ENCODE measurements around the gene TBC1D22A.

DNA sequence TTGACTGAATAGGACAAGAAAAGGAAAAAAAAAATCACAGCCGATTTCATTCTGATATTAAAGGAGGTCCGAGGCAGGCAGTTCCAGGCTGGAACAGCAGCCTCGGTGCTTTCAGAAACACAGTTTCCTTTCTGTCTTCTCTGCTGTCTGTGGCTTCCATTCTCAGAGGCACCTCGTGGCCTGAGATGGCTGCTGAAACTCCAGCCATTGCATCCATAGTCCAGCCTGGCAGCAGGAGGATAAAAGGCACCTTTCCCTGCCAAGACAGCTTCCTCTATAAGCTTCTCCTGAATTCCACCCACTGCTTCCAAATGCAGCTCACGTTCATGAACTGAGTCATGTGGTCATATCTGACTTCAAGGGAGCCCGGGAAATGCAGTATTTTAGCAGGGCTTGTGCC, 390.5 kb downstream of the TBC1D22A start:
- TF ChIP-seq CTCF (IDR thresholded peaks at IDR 0.05) = no peak
- no peak for TF ChIP-seq EP300 (IDR thresholded peaks at IDR 0.05)
- no peak for TF ChIP-seq POLR2AphosphoS5 (IDR thresholded peaks at IDR 0.05)
- no peak for TF ChIP-seq POLR2A (IDR thresholded peaks at IDR 0.05)
